Right cardiac atrium (tissue), 5 donors: Measurements from ENCODE around the gene MASP1. TPM values are rescaled to one million over a fixed set of nuclear protein-coding genes. Genes with fewer than 3 reads are reported as not detected.
A peak's percentile ranks its signal among the peaks of the same experiment; 100 is the strongest.

Experiments used
- ATAC-seq, 2 donors: fragments of 200-7000 bp; cut with Tn5 transposase; one replicate each; pipeline versions ENCODE4 v1.8.0 to v1.9.1; 2020; ENCODE audit warnings: moderate library complexity in 2 of 2, mild to moderate bottlenecking in 1 of 2
- DNase-seq, 3 donors: peaks; one replicate each; pipeline ENCODE4 v3.0.0-alpha.2; 2020
- H3K27ac ChIP-seq: one replicate; pipeline ENCODE4 v1.5.1; 2013; ENCODE audit warnings: mild to moderate bottlenecking, low read length, control low read depth, moderate library complexity
- H3K27me3 ChIP-seq: one replicate; pipeline ENCODE4 v1.6.1; 2013; ENCODE audit not compliant: control insufficient read depth, insufficient read depth
- H3K4me1 ChIP-seq: one replicate; pipeline ENCODE4 v1.6.1; 2013; ENCODE audit warnings: low read length; ENCODE audit not compliant: control insufficient read depth, insufficient read depth
- H3K4me3 ChIP-seq: one replicate; pipeline ENCODE4 v1.5.1; 2013; ENCODE audit warnings: low read length, control low read depth
- H3K9me3 ChIP-seq: one replicate; pipeline ENCODE4 v1.6.1; 2013; ENCODE audit warnings: low read length; ENCODE audit not compliant: control insufficient read depth
- WGBS: extraction: QIAGEN DNeasy Blood & Tissue Kit; methylation state at CpG from one replicate; pipeline ENCODE4 v1.1.7; 2013; 5-methylcytosine and 5-hydroxymethylcytosine counted together
- intact Hi-C, 4 donors: fragments of 100-400 bp; cut with DNase I; formaldehyde crosslinking; loops; one replicate each; pipeline versions ENCODE4 v1.11.0 to v1.14.0; 2022 to 2023
- polyA plus RNA-seq: library from polyadenylated mRNA; stranded (reverse); fragments of 200-250 nt; gene quantifications from one replicate; pipeline ENCODE4 v1.2.3, GENCODE V29; 2013
- total RNA-seq, 4 donors: library from RNA; stranded (reverse); fragmentation: NEBNext Ultra II Directional; extraction: Animal tissue kit (Norgen Biotek cat#: 25700); gene quantifications; one replicate each; pipeline ENCODE4 v1.2.1, GENCODE V29; 2021
- donor health status: healthy with polysubstance abuse.
- donor health status: DM: no; HTN: yes; CAD: no.
- donor health status: DM: no; HTN: no; CAD: no.
- donor health status: DM: no; HTN: yes; CAD: no; lungs with severe emphysema.
- donor health status: DM: yes; HTN: yes; CAD: no.

The MASP1 gene
- total and polyA plus RNA-seq, 5 donors: 21.0 to 56.3 (median 29.9) TPM

DNA sequence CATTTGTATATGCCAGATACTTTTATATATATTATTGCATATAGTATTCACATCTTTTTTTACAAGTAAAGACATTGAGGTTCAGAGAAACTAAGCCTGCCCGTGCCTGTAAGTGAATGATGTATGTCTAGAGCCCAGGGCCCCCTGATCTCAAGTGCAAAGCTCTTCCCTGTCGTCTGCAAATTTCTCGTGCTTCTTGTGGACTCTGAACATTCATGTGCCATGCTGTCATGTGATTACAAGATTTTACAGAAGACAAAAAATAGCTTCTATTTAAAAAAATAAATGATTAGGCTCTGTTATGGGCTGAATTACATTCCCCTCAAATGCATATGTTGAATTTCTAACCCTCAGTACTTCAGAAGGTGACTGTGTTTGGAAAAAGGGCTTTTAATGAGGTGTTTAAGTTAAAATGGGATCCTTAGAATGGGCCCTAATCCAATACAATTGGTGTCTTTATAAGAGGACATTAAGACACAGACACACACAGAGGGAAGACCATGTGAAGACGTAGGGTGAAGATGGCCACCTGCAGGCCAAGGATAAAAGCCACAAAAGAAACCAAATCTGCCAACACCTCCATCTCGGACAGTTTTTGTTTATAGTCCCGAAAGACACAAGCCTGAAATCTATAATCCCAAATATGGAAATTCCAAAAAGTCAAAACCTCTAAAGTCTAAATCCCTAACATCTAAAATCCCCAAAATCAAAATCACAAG lies 3.9 kb upstream of the MASP1 start:
- 78% methylated on average over 6 of the region's 6 CpGs for WGBS
- H3K27me3 ChIP-seq: no peaks in the 10 kb centered on the region
- no peak overlapping the region for H3K27ac ChIP-seq
- DNase-seq: no peak
- no peaks in the 10 kb centered on the region for H3K9me3 ChIP-seq
- H3K4me3 ChIP-seq: no peak overlapping the region
- H3K4me1 ChIP-seq: peaks cover 6% of the 10 kb centered on the region
- intact Hi-C loops: loop anchor here in 1 of 4 donors (5.0 kb wide), 1 partner anchor 73 kb away; no protein-coding TSS in a partner anchor
- no peak for ATAC-seq

DNA sequence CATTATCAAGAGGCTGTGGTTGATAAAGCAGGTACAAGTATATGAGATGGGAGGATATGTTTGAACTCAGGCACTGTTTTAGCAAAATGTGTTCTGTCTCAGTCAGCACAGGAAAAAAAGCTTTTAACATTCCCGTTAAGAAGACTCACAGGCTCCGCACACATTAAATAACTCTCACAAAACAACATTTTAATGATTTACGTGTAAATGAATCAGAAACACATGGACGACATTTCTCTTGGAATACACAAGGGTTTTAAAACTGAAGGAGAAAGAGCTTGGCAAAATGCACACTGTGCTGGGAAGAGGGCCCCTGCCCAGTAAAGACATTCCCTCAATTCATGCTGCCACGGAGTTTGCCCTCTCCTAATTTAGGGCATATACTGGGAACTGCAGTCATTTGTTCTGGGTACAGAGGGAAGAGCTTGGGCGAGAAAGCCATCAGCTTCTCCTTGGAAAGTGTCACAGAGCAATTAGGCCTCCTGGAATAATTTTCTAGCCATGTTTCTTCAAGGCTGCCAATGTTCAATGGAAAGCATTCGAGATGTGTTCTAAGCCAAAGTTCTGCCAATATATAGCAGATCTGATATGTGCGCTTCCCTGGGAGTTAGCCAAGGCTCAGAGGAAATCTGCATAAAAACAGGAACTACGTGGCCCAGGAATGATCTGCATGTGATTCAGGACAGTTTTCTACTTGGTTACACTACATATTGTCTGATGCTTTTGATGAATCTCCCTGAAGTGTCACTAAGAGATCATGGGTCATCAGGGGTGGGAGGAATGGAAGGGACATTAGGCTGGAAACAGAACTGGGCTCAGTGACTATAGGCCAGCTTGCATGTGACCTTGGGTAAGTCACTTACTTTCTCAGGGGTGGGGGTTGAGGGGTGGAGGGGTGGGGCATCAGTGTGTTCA lies 2.2 kb upstream of the MASP1 start:
- Histone ChIP-seq H3K4me3 (no peak overlapping the region), H3K4me1 (peaks cover 6% of the 10 kb centered on the region), H3K27ac (peak overlapping the region; percentile 20), H3K9me3 (no peaks in the 10 kb centered on the region), H3K27me3 (no peaks in the 10 kb centered on the region)
- 48% methylated on average over 9 of the region's 9 CpGs for WGBS
- no peak for DNase-seq
- intact Hi-C loops: no loop called here
- peak in 1 of 2 donors; percentile 24 for ATAC-seq

DNA sequence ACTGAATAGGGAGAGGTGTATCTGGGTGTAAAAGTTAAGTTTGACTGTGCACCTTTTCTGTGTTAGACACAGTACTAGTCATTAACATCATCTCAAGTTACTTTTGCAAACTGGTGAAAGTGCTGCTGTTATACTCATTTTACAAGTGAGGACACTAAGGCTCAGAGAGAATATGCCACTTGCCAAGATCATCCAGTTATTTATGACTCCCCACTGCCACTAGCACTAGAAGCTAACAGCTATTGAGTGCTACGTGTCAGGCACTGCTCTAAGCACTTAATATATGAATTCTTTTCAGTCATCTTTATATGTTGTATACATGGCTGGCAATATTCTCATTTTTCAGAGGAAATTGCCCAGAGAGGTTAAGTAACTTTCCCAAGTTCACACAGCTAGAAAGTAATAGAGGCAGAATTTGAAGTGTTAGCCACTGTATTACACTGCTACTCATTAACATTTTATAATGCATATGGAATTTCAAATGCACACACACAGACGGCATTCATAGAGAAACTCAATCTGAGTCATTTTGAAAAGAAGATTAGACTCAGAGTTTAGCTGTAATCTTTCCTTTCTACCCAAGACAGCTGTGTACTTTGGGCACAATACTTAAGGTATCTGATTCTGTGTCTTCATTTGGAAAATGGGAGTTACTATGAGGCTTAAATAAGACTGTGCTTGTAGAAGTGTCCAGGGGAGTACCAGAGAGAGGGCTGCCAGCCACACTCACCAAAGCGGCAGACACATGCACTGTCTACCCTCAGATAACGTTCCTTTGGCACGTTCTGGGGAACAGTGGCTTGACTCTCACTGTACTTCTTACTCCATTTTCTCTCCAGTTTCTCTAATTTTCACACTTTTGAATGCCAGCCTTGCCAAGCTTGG lies 1.3 kb upstream of the MASP1 start:
- peak; percentile 50 to 62 for ATAC-seq
- H3K4me3 ChIP-seq: peak overlapping the region; percentile 61

DNA sequence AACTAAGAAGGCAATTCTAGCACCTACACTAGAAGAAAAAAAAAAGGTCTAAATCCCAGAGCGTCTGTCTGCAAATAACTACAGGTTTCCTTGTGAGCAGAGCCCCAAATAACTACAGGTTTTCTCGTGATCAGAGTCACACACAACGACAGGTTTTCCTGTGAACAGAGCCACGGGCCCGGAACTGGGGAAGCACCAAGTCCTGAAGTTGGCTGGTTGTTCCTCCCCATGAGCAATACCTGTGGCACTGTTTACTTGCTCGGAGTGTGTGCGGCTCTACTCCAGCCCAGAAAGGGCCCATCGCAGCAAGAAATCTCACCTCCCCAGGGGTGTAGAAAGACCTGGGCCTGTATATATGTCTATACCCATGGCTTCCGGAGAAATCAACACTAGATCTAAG lies 644 bp upstream of the MASP1 start:
- Histone ChIP-seq H3K27me3 (no peaks in the 10 kb centered on the region), H3K4me1 (peaks cover 6% of the 10 kb centered on the region), H3K27ac (peak overlapping the region; percentile 14), H3K4me3 (peak overlapping the region; percentile 61), H3K9me3 (no peaks in the 10 kb centered on the region)
- intact Hi-C loops: no loop called here
- ATAC-seq: peak in 1 of 2 donors; percentile 4
- no peak for DNase-seq
- 60% methylated on average over 9 of the region's 9 CpGs for WGBS

More for the DNA sequence above, 1.3 kb upstream of the MASP1 start:
- 42% methylated on average over 5 of the region's 5 CpGs for WGBS
- Histone ChIP-seq H3K9me3 (no peaks in the 10 kb centered on the region), H3K4me1 (peaks cover 6% of the 10 kb centered on the region), H3K27me3 (no peaks in the 10 kb centered on the region), H3K27ac (peak overlapping the region; percentile 1)
- peak in 2 of 3 donors; percentile 55 to 62 for DNase-seq
- intact Hi-C loops: no loop called here

DNA sequence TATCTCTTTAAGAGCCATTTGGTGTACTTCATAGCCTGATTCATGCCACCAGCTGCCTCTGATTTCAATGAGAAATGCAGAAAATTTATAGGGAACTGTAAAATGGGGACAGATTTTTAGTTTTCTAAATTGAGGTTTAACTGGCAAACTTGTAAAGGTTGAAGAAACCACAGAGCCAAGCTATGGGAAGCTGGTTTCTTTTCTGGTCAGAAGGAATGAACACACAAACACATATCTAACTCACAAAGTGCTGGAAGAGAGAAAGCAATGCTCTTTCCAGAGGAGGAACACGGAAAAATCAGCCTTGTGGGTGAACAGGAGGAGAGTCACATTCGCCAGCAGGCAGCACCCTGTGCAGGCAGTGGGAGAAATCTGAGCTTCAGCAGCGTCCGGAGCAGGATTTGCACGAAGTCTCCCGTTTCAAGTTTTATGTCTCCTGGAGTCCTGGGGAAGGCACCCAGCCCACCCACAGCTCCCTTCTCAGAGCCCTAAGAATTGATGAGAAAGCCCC lies 481 bp downstream of the MASP1 start:
- Histone ChIP-seq H3K27me3 (no peaks in the 10 kb centered on the region), H3K9me3 (no peaks in the 10 kb centered on the region), H3K4me3 (peak overlapping the region; percentile 61), H3K4me1 (peaks cover 9% of the 10 kb centered on the region), H3K27ac (peak overlapping the region; percentile 75)
- intact Hi-C loops: no loop called here
- peak in 2 of 3 donors; percentile 50 to 62 for DNase-seq
- ATAC-seq: peak; percentile 17 to 46
- 16% methylated on average over 6 of the region's 6 CpGs for WGBS

DNA sequence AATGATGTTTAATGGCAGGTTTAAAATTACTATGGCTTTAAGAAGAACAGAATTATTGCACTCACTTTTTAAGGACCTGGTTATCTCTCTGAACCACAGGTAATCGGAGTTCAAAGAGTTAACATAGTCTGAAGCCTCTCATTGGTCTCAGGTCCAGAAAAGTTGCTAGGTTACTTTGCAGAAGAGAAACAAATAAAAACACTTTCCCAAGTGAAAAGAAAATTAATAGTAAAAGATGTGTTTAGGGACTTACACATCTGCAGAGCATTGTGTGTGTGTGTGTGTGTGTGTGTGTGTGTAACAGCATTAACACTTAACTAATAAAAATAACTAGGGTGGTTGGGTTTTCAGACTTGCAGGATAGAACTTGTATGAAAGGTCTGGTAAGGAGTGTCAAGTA lies 1.0 kb downstream of the MASP1 start:
- DNase-seq: no peak
- no peaks in the 10 kb centered on the region for H3K9me3 ChIP-seq
- no peaks in the 10 kb centered on the region for H3K27me3 ChIP-seq
- no peak for ATAC-seq
- intact Hi-C loops: no loop called here
- WGBS: 72% methylated on average over 1 of the region's 1 CpG
- H3K4me1 ChIP-seq: peaks cover 9% of the 10 kb centered on the region
- H3K4me3 ChIP-seq: peak overlapping the region; percentile 61
- no peak overlapping the region for H3K27ac ChIP-seq

DNA sequence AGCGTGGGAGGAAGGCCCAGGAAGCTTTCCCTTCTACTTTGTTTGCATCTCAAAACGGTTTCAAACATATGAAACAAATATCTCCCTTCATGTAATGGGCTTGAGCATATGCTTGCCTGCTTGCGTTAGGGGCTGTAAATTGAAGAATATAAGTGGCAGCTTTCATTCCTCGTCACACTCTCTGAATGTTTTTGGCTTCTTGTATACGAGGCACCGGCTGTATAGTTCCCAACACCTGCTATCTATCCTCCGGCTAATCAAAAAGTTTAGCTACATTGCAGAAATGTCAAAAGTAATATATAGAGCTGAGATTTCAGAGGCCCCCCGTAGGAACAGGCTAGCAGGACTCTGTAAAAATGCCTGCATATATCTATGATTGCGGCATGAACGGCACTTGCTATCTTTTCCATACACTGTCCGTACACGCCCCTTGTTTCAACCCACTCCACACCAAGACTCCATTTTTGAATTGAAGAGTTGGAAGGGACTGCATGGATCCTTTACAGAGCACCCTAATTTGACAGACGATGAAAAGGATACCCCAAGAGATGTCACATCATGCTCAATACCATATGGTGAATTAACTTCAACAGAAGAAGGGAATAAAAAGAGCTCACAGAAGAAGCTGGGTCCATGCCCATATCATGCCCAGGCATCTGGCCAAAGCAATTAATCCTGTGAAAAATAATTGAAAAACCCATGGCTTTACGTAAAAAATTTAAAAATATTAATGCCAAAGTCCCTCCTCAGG lies 2.5 kb downstream of the MASP1 start:
- WGBS: 63% methylated on average over 14 of the region's 14 CpGs
- Histone ChIP-seq H3K4me1 (peaks cover 8% of the 10 kb centered on the region), H3K27ac (peak overlapping the region; percentile 37), H3K9me3 (no peaks in the 10 kb centered on the region), H3K4me3 (peak overlapping the region; percentile 61), H3K27me3 (no peaks in the 10 kb centered on the region)
- intact Hi-C loops: no loop called here
- ATAC-seq (no peak), DNase-seq (no peak)

DNA sequence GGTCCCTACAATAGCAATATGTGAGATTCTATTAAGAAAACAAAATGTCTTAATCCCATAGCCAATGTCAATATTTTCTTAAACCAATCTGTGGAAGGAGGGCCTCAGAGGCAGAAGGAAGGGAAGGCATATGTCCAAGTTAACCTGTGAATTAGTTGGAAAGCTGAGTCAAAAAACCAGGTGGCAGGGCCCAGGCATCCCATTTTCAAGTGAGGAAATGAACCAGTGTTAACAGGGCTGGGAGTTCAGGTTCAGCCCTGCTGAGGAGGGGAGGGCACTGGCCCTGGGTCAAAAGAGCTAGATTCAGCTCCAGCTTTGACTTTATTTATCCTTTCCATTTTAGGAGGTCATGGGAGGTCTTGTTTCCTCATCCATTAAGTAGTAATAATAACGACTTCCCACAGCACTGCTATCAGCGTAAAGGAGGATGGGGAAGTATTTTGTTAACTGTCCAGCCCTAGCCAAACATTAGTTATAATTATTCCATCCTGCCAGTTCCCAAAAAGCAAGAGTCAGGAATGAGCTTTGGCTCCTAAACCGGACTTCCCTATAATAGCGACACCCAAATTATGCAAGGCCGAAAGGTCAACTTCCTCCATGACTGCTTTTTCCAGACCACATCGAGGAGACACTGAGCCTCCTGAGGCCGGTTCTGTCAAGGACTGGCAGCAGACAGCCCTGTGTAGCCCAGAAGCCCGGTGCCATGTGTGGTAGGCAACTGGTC lies 3.2 kb downstream of the MASP1 start:
- DNase-seq: peak; percentile 65 to 77 (median 73)
- Histone ChIP-seq H3K4me3 (peak overlapping the region; percentile 61), H3K9me3 (no peaks in the 10 kb centered on the region), H3K27ac (peak overlapping the region; percentile 37), H3K4me1 (peaks cover 3% of the 10 kb centered on the region), H3K27me3 (no peaks in the 10 kb centered on the region)
- ATAC-seq: peak; percentile 71 to 82
- intact Hi-C loops: no loop called here
- WGBS: 28% methylated on average over 8 of the region's 8 CpGs

DNA sequence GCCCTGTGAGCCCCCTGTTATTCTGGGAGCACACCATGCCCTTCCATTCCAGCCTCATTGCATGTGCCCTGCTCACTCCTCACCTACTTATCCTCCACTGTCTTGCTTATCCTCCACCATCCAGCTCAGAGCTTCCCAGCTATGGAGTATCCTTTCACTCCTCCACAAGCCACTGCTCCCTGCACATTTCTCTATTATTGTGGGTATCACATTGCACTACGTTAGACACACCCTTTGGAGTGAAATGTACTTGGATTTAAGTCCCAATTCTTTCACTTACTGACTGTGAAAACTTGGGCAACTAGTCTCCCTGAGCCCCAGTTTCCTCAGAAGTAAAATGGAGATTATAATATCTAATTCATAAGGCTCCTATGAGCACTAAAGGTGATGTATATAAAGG lies 4.3 kb downstream of the MASP1 start:
- Histone ChIP-seq H3K27me3 (no peaks in the 10 kb centered on the region), H3K4me1 (peaks cover 3% of the 10 kb centered on the region), H3K27ac (peak overlapping the region; percentile 79), H3K9me3 (no peaks in the 10 kb centered on the region), H3K4me3 (no peak overlapping the region)
- ATAC-seq (no peak), DNase-seq (no peak)
- intact Hi-C loops: no loop called here
- 56% methylated on average over 1 of the region's 1 CpG for WGBS
